ENCODE results near the gene SKAP1. TPM values are rescaled to one million over a fixed set of nuclear protein-coding genes. Genes with fewer than 3 reads are reported as not detected.

Gene SKAP1
- total and polyA plus RNA-seq, 2 of the 13 experiments (the other 11 are each of a cell fraction or from before 2014, with no cell fraction given), result 0.21 TPM; not detected in 1

DNA sequence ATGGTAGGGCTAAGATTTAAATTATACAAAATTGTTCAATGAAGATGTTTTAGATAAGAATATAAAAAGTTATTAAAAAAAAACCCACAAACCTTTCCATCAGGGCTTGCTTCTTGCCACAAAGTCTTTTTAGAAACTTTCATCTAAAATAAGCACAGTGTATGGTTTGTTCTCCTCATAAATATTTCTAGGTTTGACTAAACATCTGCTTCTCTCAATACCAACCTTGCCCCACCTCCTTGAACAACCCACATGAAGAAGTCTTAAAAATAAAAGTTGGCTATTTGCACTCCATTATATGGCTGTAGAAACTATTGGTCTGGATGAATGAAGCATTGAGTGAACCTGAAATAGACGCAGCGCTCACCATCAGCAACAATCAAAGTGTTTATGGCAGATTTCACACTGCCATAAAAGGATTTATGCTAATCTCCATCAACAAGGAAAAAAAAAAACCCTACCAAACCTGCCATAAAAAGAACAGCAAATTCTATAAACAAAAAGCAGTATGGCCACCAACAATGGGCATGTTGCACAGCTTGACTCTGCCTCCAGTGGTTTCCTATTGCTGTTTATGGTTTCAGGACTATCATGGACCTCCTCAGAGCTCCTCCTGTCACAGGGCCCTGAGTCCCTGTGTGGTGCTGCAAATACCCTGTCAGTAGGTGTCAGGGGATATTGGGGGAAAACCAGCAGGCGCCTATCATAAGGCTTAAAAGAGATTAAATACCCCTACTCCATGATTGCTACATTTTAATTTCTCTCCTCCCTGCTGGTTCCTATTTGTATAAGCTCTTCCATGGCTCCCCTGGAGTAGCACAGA is 284.8 kb downstream of the SKAP1 start (continued):
- TF ChIP-seq, protein P1, sequence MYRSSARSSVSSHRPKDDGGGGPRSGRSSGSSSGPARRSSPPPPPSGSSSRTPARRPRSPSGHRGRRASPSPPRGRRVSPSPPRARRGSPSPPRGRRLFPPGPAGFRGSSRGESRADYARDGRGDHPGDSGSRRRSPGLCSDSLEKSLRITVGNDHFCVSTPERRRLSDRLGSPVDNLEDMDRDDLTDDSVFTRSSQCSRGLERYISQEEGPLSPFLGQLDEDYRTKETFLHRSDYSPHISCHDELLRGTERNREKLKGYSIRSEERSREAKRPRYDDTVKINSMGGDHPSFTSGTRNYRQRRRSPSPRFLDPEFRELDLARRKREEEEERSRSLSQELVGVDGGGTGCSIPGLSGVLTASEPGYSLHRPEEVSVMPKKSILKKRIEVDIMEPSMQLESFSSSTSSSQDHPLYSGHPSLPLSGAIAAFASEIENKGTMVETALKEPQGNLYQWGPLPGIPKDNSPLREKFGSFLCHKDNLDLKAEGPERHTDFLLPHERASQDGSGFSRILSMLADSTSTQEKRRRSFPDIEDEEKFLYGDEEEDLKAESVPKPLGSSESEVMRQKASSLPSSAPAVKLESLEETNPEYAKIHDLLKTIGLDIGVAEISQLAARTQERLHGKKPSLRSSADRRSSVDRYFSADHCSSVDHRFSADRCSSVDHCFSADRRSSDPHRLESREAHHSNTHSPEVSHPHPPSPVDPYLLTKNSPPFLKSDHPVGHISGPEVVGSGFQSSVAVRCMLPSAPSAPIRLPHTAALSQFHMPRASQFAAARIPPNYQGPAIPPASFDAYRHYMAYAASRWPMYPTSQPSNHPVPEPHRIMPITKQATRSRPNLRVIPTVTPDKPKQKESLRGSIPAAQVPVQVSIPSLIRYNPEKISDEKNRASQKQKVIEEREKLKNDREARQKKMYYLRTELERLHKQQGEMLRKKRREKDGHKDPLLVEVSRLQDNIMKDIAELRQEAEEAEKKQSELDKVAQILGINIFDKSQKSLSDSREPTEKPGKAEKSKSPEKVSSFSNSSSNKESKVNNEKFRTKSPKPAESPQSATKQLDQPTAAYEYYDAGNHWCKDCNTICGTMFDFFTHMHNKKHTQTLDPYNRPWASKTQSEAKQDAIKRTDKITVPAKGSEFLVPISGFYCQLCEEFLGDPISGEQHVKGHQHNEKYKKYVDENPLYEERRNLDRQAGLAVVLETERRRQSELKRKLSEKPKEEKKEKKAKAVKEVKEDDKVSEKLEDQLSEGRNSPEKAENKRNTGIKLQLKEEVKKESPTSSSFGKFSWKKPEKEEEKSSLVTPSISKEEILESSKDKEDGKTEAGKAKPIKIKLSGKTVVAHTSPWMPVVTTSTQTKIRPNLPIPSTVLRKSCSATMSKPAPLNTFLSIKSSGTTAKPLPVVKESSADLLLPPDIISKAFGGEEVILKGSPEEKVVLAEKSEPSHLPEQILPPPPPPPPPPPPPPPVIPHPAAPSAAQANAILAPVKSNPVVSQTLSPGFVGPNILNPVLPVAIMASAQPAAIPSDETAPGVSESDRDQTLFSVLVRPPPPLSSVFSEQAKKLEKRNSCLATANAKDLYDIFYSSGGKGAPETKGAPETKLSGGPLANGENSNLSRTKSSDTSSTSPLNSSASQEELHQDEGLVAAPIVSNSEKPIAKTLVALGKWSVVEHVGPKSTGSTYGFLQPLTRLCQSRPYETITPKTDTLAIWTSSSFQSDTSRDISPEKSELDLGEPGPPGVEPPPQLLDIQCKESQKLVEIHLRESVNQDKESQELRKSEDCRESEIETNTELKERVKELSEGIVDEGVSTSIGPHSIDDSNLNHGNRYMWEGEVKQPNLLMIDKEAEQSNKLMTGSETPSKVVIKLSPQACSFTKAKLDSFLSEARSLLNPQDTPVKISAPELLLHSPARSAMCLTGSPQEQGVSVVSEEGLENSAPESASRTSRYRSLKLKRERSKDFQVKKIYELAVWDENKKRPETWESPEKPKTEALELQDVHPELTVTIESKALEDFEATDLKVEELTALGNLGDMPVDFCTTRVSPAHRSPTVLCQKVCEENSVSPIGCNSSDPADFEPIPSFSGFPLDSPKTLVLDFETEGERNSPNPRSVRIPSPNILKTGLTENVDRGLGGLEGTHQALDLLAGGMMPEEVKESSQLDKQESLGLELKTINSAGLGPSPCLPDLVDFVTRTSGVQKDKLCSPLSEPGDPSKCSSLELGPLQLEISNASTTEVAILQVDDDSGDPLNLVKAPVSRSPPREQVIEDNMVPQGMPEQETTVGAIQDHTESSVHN (CRISPR knock-in tag; IDR thresholded peaks at IDR 0.05), result no peak
- TF ChIP-seq CHCHD3 (CRISPR knock-in tag; IDR thresholded peaks at IDR 0.05), result no peak
- no peak for TF ChIP-seq ZNF781 (CRISPR knock-in tag; IDR thresholded peaks at IDR 0.05; ENCODE audit: borderline replicate concordance, not compliant biosample characterization)

Measured in HepG2 (cell line).